Measurements from ENCODE around the gene LRP1B.

Gene LRP1B

GRCh38 chr2:141021109-141021508 is 1109.7 kb downstream of the LRP1B start:
- DNase-seq (ENCODE audit: low spot score) = no peak
- TF ChIP-seq CTCF (IDR thresholded peaks at IDR 0.05; ENCODE audit: extremely low read depth, missing control alignments) = no peak

DNA sequence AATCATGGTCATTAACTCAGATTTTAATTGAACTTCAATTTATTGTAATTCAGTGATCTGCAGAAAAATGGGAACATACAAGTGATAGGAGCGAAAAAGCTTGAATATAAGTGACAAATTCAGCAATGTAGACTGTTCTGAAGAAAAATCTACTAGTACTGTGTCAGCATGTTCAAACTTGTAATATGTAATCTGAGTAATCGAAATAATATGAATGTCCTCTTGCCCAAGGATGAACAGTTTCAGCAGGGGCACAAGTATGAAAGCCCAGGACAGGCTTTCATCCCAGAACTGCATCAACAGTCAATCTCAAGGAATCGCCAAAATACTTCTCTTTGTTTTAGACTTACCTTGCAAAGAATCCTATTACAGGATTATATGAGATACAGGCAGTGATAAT is 1110.5 kb downstream of the LRP1B start:
- TF ChIP-seq CTCF (IDR thresholded peaks at IDR 0.05; ENCODE audit: extremely low read depth, missing control alignments) = no peak

DNA sequence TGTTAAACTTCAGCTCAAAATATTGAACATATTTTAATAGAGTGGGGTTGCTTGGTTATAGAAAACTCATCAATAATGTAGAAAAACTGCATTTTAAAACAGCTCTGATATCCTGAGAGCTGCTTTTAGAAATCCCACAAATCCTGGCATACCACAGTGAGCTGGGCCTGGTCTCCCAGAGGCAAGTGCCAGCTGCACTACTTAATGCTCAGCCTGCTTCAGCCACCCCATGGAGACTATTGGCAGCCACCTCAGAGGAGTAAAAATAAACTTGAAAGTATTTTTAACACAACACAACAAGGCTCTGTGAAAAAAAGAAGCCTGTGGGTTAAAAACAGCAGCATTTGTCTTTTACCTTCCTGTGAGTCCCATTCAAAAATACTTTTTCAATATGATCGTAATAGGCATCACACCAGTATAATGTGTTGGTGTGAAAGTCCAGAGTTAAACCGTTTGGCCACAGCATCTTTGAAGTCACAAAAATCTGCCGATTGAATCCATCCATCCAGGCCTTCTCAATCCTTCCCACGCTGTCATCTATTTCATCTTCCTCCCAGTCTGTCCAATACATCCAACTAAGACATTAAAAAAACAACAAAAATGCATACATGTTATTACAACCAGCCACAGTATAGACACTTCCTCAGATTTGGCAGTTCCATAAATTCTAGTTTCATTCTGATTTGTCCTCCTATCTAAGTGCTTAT is 1115.3 kb downstream of the LRP1B start:
- no peak for TF ChIP-seq CTCF (IDR thresholded peaks at IDR 0.05; ENCODE audit: extremely low read depth, missing control alignments)
- DNase-seq (ENCODE audit: low spot score) = no peak

More for the DNA sequence above, 1110.5 kb downstream of the LRP1B start:
- DNase-seq (ENCODE audit: low spot score) = no peak

- TF ChIP-seq CTCF (IDR thresholded peaks at IDR 0.05; ENCODE audit: extremely low read depth, missing control alignments) = no peak
- DNase-seq (ENCODE audit: low spot score) = no peak
Observed at GRCh38 chr2:141003967-141004657, 1126.7 kb downstream of the LRP1B start.

DNA sequence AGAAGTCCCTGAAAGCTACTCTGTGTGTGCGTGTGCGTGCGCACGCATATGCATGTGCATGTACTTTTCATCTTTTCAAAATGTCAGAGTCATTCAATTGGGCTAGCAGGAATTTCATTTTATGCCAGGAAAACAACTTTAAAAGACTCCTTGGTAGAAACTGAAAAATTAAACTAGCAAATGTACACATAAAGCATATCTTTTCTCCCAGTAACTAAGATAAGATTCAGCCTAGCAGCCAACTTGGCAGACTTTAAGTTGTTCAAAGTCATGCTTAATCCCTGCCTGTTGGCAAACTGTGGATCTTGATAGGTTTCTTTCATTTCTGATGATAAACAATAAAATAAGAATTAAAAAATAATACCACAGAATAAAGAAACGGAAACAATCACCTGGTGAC is 1129.1 kb downstream of the LRP1B start:
- no peak for TF ChIP-seq CTCF (IDR thresholded peaks at IDR 0.05; ENCODE audit: extremely low read depth, missing control alignments)
- no peak for DNase-seq (ENCODE audit: low spot score)

- no peak for DNase-seq (ENCODE audit: low spot score)
- no peak for TF ChIP-seq CTCF (IDR thresholded peaks at IDR 0.05; ENCODE audit: extremely low read depth, missing control alignments)
Observed at GRCh38 chr2:140998577-140998976, 1132.2 kb downstream of the LRP1B start.

DNA sequence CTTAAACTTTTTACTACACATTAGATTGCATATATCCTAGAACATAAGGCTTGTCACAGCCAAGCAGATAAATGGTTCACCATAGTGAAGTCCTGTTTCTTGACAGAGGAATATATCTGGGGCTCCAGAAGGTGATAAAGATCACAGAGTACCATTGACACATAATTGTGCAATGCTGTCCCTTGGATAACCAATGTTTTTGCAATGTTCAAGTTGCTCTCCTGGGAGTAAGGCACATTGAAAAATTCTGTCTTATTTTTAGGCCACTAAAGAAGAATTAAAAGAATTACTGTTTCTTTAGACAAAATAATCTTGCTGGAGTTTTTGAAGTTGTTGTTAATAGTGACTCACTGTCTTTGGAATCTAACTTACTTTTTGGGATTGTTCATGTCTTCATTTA is 1132.8 kb downstream of the LRP1B start:
- no peak for DNase-seq (ENCODE audit: low spot score)
- no peak for TF ChIP-seq CTCF (IDR thresholded peaks at IDR 0.05; ENCODE audit: extremely low read depth, missing control alignments)

Data from GM20000 (cell line).